Gastrocnemius medialis (tissue), 4 donors: ENCODE measurements around the gene ZNF782.

Experiments used
- CTCF ChIP-seq, 5 experiments: fragments of 450-650 bp in 3 of 5; fragments of 200-600 bp in 2 of 5; sonication (generic) in 2 of 5; IDR thresholded peaks in 4 of 5; conservative IDR thresholded peaks in 1 of 5; 1 replicate in 4 of 5; 2 replicates in 1 of 5; pipeline ENCODE4 v1.5.1; 2016 to 2019; ENCODE audit warnings: antibody characterized with exemption in 5 of 5, mild to moderate bottlenecking in 3 of 5, moderate library complexity in 3 of 5
- POLR2A ChIP-seq, 2 donors: fragments of 450-650 bp; IDR thresholded peaks; one replicate each; pipeline ENCODE4 v1.6.1; 2017; ENCODE audit warnings: antibody characterized with exemption in 2 of 2, mild to moderate bottlenecking in 2 of 2, moderate library complexity in 2 of 2

GRCh38 chr9:96813607-96814006 is 40.7 kb downstream of the ZNF782 start:
- no peak for TF ChIP-seq CTCF (IDR thresholded peaks at IDR 0.05 in 4 of 5, conservative IDR thresholded peaks at IDR 0.05 in 1 of 5)
- no peak for TF ChIP-seq POLR2A (IDR thresholded peaks at IDR 0.05)
